H1 (cell line): ENCODE data around the gene MMP27.

ENCODE experiments used
- CHD2 ChIP-seq: IDR thresholded peaks from 2 replicates; pipeline ENCODE4 v1.6.1; 2012; ENCODE audit warnings: low read length, improper control_type of control experiment
- GABPA ChIP-seq: IDR thresholded peaks from 2 replicates; pipeline ENCODE4 v1.6.1; 2011; ENCODE audit warnings: mild to moderate bottlenecking, low read length, moderate library complexity, borderline replicate concordance; ENCODE audit not compliant: insufficient read depth
- HDAC6 ChIP-seq: IDR thresholded peaks from one replicate; pipeline ENCODE4 v1.7.1; 2012; ENCODE audit warnings: low read depth, mild to moderate bottlenecking, inconsistent platforms, low read length, moderate library complexity
- JUND ChIP-seq: IDR thresholded peaks from 2 replicates; pipeline ENCODE4 v1.6.1; 2011; ENCODE audit warnings: mild to moderate bottlenecking, improper control_type of control experiment, low read length
- KDM1A ChIP-seq: fragments of 200-600, 300-600 bp; sonication (generic); IDR thresholded peaks from 2 replicates; pipeline ENCODE4 v1.7.1; 2016; ENCODE audit warnings: mild to moderate bottlenecking, low read length, borderline replicate concordance
- MAFK ChIP-seq: IDR thresholded peaks from 2 replicates; pipeline ENCODE4 v1.6.1; 2012; ENCODE audit warnings: low read depth, mild to moderate bottlenecking, improper control_type of control experiment, low read length
- NRF1 ChIP-seq: IDR thresholded peaks from 2 replicates; pipeline ENCODE4 v1.6.1; 2011; ENCODE audit warnings: mild to moderate bottlenecking, low read depth, low read length, improper control_type of control experiment
- POLR2A ChIP-seq, 2 experiments: IDR thresholded peaks; 1 replicate in 1 of 2; 2 replicates in 1 of 2; pipeline ENCODE4 v1.6.1; 2011; ENCODE audit warnings: low read depth in 2 of 2, low read length in 2 of 2, mild to moderate bottlenecking in 2 of 2; ENCODE audit errors: control extremely low read depth in 1 of 2
- TAF1 ChIP-seq: IDR thresholded peaks from 2 replicates; pipeline ENCODE4 v1.6.1; 2011; ENCODE audit warnings: mild to moderate bottlenecking, low read depth, low read length
- TF ChIP-seq, protein P1 (sequence below), 3 experiments: IDR thresholded peaks; 1 replicate in 2 of 3; 2 replicates in 1 of 3; pipeline versions ENCODE4 v1.5.1 to v1.6.1; 2011; ENCODE audit warnings: low read length in 3 of 3, mild to moderate bottlenecking in 3 of 3, inconsistent platforms in 2 of 3, low read depth in 1 of 3, moderate library complexity in 1 of 3; ENCODE audit not compliant: insufficient read depth in 1 of 3; ENCODE audit errors: control extremely low read depth in 1 of 3
- TF ChIP-seq, protein P2 (sequence below): IDR thresholded peaks from 2 replicates; pipeline ENCODE4 v1.6.1; 2012; ENCODE audit warnings: inconsistent platforms
- TF ChIP-seq, protein P3 (sequence below): IDR thresholded peaks from 2 replicates; pipeline ENCODE4 v1.6.1; 2011; ENCODE audit warnings: low read length, improper control_type of control experiment
- TF ChIP-seq, protein P4 (sequence below): IDR thresholded peaks from 2 replicates; pipeline ENCODE4 v1.6.1; 2012; ENCODE audit warnings: low read length, inconsistent platforms

DNA sequence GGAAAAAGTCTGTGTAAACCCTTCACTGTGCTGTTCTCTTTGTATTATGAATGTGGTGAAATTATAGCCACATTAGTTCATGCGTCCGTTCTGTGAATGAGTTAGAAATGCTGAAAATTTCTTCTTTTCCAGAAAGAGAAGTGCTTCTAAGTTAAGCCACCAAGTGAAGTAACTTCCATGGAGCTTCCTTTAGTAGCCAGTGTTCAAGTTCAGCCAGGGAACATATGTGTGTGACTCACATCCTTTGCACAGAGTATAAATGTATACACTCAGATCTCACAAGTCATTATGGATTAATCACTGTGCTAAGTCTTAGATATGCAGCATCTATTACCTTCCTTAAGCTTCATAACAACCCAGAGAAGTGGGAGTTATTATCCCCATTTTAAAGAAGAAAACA lies 22.3 kb upstream of the MMP27 start:
- TF ChIP-seq, protein P1, sequence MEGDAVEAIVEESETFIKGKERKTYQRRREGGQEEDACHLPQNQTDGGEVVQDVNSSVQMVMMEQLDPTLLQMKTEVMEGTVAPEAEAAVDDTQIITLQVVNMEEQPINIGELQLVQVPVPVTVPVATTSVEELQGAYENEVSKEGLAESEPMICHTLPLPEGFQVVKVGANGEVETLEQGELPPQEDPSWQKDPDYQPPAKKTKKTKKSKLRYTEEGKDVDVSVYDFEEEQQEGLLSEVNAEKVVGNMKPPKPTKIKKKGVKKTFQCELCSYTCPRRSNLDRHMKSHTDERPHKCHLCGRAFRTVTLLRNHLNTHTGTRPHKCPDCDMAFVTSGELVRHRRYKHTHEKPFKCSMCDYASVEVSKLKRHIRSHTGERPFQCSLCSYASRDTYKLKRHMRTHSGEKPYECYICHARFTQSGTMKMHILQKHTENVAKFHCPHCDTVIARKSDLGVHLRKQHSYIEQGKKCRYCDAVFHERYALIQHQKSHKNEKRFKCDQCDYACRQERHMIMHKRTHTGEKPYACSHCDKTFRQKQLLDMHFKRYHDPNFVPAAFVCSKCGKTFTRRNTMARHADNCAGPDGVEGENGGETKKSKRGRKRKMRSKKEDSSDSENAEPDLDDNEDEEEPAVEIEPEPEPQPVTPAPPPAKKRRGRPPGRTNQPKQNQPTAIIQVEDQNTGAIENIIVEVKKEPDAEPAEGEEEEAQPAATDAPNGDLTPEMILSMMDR (IDR thresholded peaks at IDR 0.05; ENCODE audit: control extremely low read depth in 1 of 3, insufficient read depth in 1 of 3, low read depth in 1 of 3, low read length in 3 of 3), result no peak
- TF ChIP-seq KDM1A, result no peak
- no peak for TF ChIP-seq TAF1
- TF ChIP-seq, protein P2, sequence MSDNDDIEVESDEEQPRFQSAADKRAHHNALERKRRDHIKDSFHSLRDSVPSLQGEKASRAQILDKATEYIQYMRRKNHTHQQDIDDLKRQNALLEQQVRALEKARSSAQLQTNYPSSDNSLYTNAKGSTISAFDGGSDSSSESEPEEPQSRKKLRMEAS, result no peak
- TF ChIP-seq, protein P3, sequence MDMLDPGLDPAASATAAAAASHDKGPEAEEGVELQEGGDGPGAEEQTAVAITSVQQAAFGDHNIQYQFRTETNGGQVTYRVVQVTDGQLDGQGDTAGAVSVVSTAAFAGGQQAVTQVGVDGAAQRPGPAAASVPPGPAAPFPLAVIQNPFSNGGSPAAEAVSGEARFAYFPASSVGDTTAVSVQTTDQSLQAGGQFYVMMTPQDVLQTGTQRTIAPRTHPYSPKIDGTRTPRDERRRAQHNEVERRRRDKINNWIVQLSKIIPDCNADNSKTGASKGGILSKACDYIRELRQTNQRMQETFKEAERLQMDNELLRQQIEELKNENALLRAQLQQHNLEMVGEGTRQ, result no peak
- no peak for TF ChIP-seq CHD2
- no peak for TF ChIP-seq HDAC6
- TF ChIP-seq, protein P4, sequence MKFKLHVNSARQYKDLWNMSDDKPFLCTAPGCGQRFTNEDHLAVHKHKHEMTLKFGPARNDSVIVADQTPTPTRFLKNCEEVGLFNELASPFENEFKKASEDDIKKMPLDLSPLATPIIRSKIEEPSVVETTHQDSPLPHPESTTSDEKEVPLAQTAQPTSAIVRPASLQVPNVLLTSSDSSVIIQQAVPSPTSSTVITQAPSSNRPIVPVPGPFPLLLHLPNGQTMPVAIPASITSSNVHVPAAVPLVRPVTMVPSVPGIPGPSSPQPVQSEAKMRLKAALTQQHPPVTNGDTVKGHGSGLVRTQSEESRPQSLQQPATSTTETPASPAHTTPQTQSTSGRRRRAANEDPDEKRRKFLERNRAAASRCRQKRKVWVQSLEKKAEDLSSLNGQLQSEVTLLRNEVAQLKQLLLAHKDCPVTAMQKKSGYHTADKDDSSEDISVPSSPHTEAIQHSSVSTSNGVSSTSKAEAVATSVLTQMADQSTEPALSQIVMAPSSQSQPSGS, result no peak
- no peak for TF ChIP-seq MAFK
- no peak for TF ChIP-seq POLR2A (IDR thresholded peaks at IDR 0.05; ENCODE audit: control extremely low read depth in 1 of 2, low read depth in 2 of 2, low read length in 2 of 2)
- TF ChIP-seq NRF1, result no peak
- no peak for TF ChIP-seq JUND
- TF ChIP-seq GABPA, result no peak
